ENCODE measurements around the gene NOL4L.

The NOL4L gene

GRCh38 chr20:32527447-32528055, 57.6 kb downstream of the NOL4L start:
- ATAC-seq = no peak
- no peak overlapping the region for H3K4me3 Mint-ChIP-seq
- no peaks in the 10 kb centered on the region for H3K27me3 Mint-ChIP-seq
- peak overlapping the region; percentile 82 for H3K27ac Mint-ChIP-seq
- peaks cover 5% of the 10 kb centered on the region for H3K36me3 Mint-ChIP-seq
- H3K9me3 Mint-ChIP-seq = no peaks in the 10 kb centered on the region
- H3K4me1 Mint-ChIP-seq = peaks cover 68% of the 10 kb centered on the region

- H3K9me3 Mint-ChIP-seq = no peaks in the 10 kb centered on the region
- no peak overlapping the region for H3K4me3 Mint-ChIP-seq
- peaks cover 68% of the 10 kb centered on the region for H3K4me1 Mint-ChIP-seq
- H3K27ac Mint-ChIP-seq = peak overlapping the region; percentile 82
- ATAC-seq = peak; percentile 39
- H3K27me3 Mint-ChIP-seq = no peaks in the 10 kb centered on the region
- H3K36me3 Mint-ChIP-seq = peaks cover 5% of the 10 kb centered on the region
Measured at GRCh38 chr20:32527052-32527446, 58.1 kb downstream of the NOL4L start.

- Mint-ChIP-seq H3K27ac (peak overlapping the region; percentile 82), H3K36me3 (peaks cover 5% of the 10 kb centered on the region), H3K4me1 (peaks cover 68% of the 10 kb centered on the region), H3K9me3 (no peaks in the 10 kb centered on the region), H3K27me3 (no peaks in the 10 kb centered on the region), H3K4me3 (peak overlapping the region; percentile 19)
- ATAC-seq = peak; percentile 38
Measured at GRCh38 chr20:32526541-32526940, 58.6 kb downstream of the NOL4L start.

- peaks cover 5% of the 10 kb centered on the region for H3K36me3 Mint-ChIP-seq
- H3K27ac Mint-ChIP-seq = peak overlapping the region; percentile 82
- peak overlapping the region; percentile 19 for H3K4me3 Mint-ChIP-seq
- no peaks in the 10 kb centered on the region for H3K9me3 Mint-ChIP-seq
- H3K4me1 Mint-ChIP-seq = peaks cover 72% of the 10 kb centered on the region
- ATAC-seq = no peak
- H3K27me3 Mint-ChIP-seq = no peaks in the 10 kb centered on the region
Measured at GRCh38 chr20:32526125-32526524, 59.0 kb downstream of the NOL4L start.

GRCh38 chr20:32524829-32525501, 60.2 kb downstream of the NOL4L start:
- Mint-ChIP-seq H3K27me3 (no peaks in the 10 kb centered on the region), H3K27ac (peak overlapping the region; percentile 57), H3K36me3 (peaks cover 5% of the 10 kb centered on the region), H3K4me3 (no peak overlapping the region), H3K9me3 (no peaks in the 10 kb centered on the region), H3K4me1 (peaks cover 72% of the 10 kb centered on the region)
- no peak for ATAC-seq

GRCh38 chr20:32523613-32524213, 61.4 kb downstream of the NOL4L start:
- peak overlapping the region; percentile 72 for H3K27ac Mint-ChIP-seq
- peaks cover 70% of the 10 kb centered on the region for H3K4me1 Mint-ChIP-seq
- no peaks in the 10 kb centered on the region for H3K27me3 Mint-ChIP-seq
- H3K4me3 Mint-ChIP-seq = no peak overlapping the region
- no peak for ATAC-seq
- H3K9me3 Mint-ChIP-seq = no peaks in the 10 kb centered on the region
- peaks cover 5% of the 10 kb centered on the region for H3K36me3 Mint-ChIP-seq

GRCh38 chr20:32522776-32523612, 62.1 kb downstream of the NOL4L start:
- H3K27me3 Mint-ChIP-seq = no peaks in the 10 kb centered on the region
- peak overlapping the region; percentile 72 for H3K27ac Mint-ChIP-seq
- peaks cover 63% of the 10 kb centered on the region for H3K4me1 Mint-ChIP-seq
- ATAC-seq = peak; percentile 76
- no peak overlapping the region for H3K4me3 Mint-ChIP-seq
- H3K9me3 Mint-ChIP-seq = no peaks in the 10 kb centered on the region
- peaks cover 11% of the 10 kb centered on the region for H3K36me3 Mint-ChIP-seq

GRCh38 chr20:32522526-32522775, 62.7 kb downstream of the NOL4L start:
- no peaks in the 10 kb centered on the region for H3K27me3 Mint-ChIP-seq
- peak; percentile 22 for ATAC-seq
- no peaks in the 10 kb centered on the region for H3K9me3 Mint-ChIP-seq
- peak overlapping the region; percentile 72 for H3K27ac Mint-ChIP-seq
- H3K4me1 Mint-ChIP-seq = peaks cover 58% of the 10 kb centered on the region
- no peak overlapping the region for H3K4me3 Mint-ChIP-seq
- H3K36me3 Mint-ChIP-seq = peaks cover 15% of the 10 kb centered on the region

- H3K9me3 Mint-ChIP-seq = no peaks in the 10 kb centered on the region
- no peak overlapping the region for H3K4me3 Mint-ChIP-seq
- H3K27ac Mint-ChIP-seq = peak overlapping the region; percentile 72
- H3K27me3 Mint-ChIP-seq = no peaks in the 10 kb centered on the region
- H3K36me3 Mint-ChIP-seq = peaks cover 15% of the 10 kb centered on the region
- peak; percentile 58 for ATAC-seq
- H3K4me1 Mint-ChIP-seq = peaks cover 53% of the 10 kb centered on the region
Measured at GRCh38 chr20:32521780-32522525, 63.2 kb downstream of the NOL4L start.

GRCh38 chr20:32520927-32521203, 64.3 kb downstream of the NOL4L start:
- no peaks in the 10 kb centered on the region for H3K9me3 Mint-ChIP-seq
- H3K27ac Mint-ChIP-seq = no peak overlapping the region
- peaks cover 24% of the 10 kb centered on the region for H3K36me3 Mint-ChIP-seq
- no peaks in the 10 kb centered on the region for H3K27me3 Mint-ChIP-seq
- ATAC-seq = no peak
- H3K4me1 Mint-ChIP-seq = peaks cover 42% of the 10 kb centered on the region
- H3K4me3 Mint-ChIP-seq = no peak overlapping the region

- ATAC-seq = no peak
- Mint-ChIP-seq H3K36me3 (peaks cover 35% of the 10 kb centered on the region), H3K27ac (no peak overlapping the region), H3K4me3 (no peak overlapping the region), H3K9me3 (no peaks in the 10 kb centered on the region), H3K27me3 (no peaks in the 10 kb centered on the region), H3K4me1 (peaks cover 33% of the 10 kb centered on the region)
Measured at GRCh38 chr20:32519381-32519730, 65.8 kb downstream of the NOL4L start.

- peaks cover 37% of the 10 kb centered on the region for H3K36me3 Mint-ChIP-seq
- no peak overlapping the region for H3K27ac Mint-ChIP-seq
- ATAC-seq = no peak
- no peaks in the 10 kb centered on the region for H3K27me3 Mint-ChIP-seq
- no peak overlapping the region for H3K4me3 Mint-ChIP-seq
- H3K9me3 Mint-ChIP-seq = no peaks in the 10 kb centered on the region
- peaks cover 27% of the 10 kb centered on the region for H3K4me1 Mint-ChIP-seq
Measured at GRCh38 chr20:32518593-32519380, 66.3 kb downstream of the NOL4L start.

- H3K4me1 Mint-ChIP-seq = peaks cover 20% of the 10 kb centered on the region
- H3K4me3 Mint-ChIP-seq = no peak overlapping the region
- H3K9me3 Mint-ChIP-seq = no peaks in the 10 kb centered on the region
- no peak for ATAC-seq
- H3K36me3 Mint-ChIP-seq = peaks cover 37% of the 10 kb centered on the region
- no peak overlapping the region for H3K27ac Mint-ChIP-seq
- H3K27me3 Mint-ChIP-seq = no peaks in the 10 kb centered on the region
Measured at GRCh38 chr20:32517914-32518592, 67.1 kb downstream of the NOL4L start.

- Mint-ChIP-seq H3K27me3 (no peaks in the 10 kb centered on the region), H3K9me3 (no peaks in the 10 kb centered on the region), H3K4me3 (no peak overlapping the region), H3K36me3 (peaks cover 37% of the 10 kb centered on the region), H3K27ac (no peak overlapping the region), H3K4me1 (peaks cover 14% of the 10 kb centered on the region)
- ATAC-seq = no peak
Measured at GRCh38 chr20:32517518-32517873, 67.6 kb downstream of the NOL4L start.

All from stimulated activated memory B cell treated with anti-CD40 and anti-IgM and Interleukin-4, amounts not matched to agents 10 μg/mL and 1 μg/mL and 100 μg/mL, for 72 hours (primary cell).